Activated CD8-positive, alpha-beta T cell treated with anti-CD3 and anti-CD28 coated beads for 36 hours (primary cell): ENCODE results near the gene SLC39A3. TPM values are rescaled to one million over a fixed set of nuclear protein-coding genes. Genes with fewer than 3 reads are reported as not detected.

Source experiments
- ATAC-seq: fragments of 200-7000 bp; cut with Tn5 transposase; one replicate; pipeline ENCODE4 v1.10.0; 2021; ENCODE audit warnings: mild to moderate bottlenecking, moderate library complexity
- CTCF ChIA-PET: fragments of 350-600 bp; sonication (Branson Sonifier 250); formaldehyde crosslinking; loops from one replicate; lab custom pipeline; 2021; ENCODE audit warnings: antibody characterized with exemption; lab: Charles Lee
- POLR2A ChIA-PET: fragments of 350-600 bp; sonication (Branson Sonifier 250); formaldehyde crosslinking; loops from one replicate; lab custom pipeline; 2021; ENCODE audit warnings: antibody characterized with exemption; lab: Charles Lee
- DNase-seq: peaks from one replicate; pipeline ENCODE4 v3.0.0-alpha.2; 2020
- H3K27ac Mint-ChIP-seq: one replicate; pipeline ENCODE4 v1.8.0; 2021; ENCODE audit warnings: mild to moderate bottlenecking, mixed read lengths
- H3K27me3 Mint-ChIP-seq: one replicate; pipeline ENCODE4 v1.8.0; 2021; ENCODE audit warnings: mixed read lengths
- H3K36me3 Mint-ChIP-seq: one replicate; pipeline ENCODE4 v1.8.0; 2021; ENCODE audit warnings: low read depth, mixed read lengths
- H3K4me1 Mint-ChIP-seq: one replicate; pipeline ENCODE4 v1.8.0; 2021; ENCODE audit warnings: low read depth, mixed read lengths
- H3K4me3 Mint-ChIP-seq: one replicate; pipeline ENCODE4 v1.8.0; 2021; ENCODE audit warnings: mild to moderate bottlenecking, moderate library complexity, mixed read lengths
- H3K9me3 Mint-ChIP-seq: one replicate; pipeline ENCODE4 v1.8.0; 2021; ENCODE audit warnings: mixed read lengths
- CTCF ChIP-seq: fragments of 200-600 bp; IDR thresholded peaks from one replicate; pipeline ENCODE4 v1.8.0; 2022; ENCODE audit warnings: antibody characterized with exemption, mild to moderate bottlenecking
- intact Hi-C: fragments of 100-400 bp; cut with micrococcal nuclease; formaldehyde crosslinking; loops from one replicate; pipeline ENCODE4 v1.10.0; 2022
- total RNA-seq, 2 experiments: library from RNA; stranded (reverse); gene quantifications; one replicate each; pipeline ENCODE4 v1.2.3, GENCODE V29; 2021

Gene SLC39A3
- total RNA-seq, 2 experiments from 2014 or later = 35.5 to 38.1 TPM

- Mint-ChIP-seq H3K27me3 (no peaks in the 10 kb centered on the region), H3K4me3 (no peak overlapping the region), H3K9me3 (no peaks in the 10 kb centered on the region), H3K36me3 (peaks cover 17% of the 10 kb centered on the region), H3K4me1 (peaks cover 13% of the 10 kb centered on the region), H3K27ac (no peak overlapping the region)
- intact Hi-C loops = no loop called here
- ChIA-PET CTCF (no interaction called here), POLR2A (interaction anchor here (1.0 kb wide), 1 partner anchor 16 kb away, joined by 4 read pairs; no protein-coding TSS in a partner anchor)
- DNase-seq (no peak), ATAC-seq (no peak)
- no peak for TF ChIP-seq CTCF
Measured at GRCh38 chr19:2756477-2756876, 16.7 kb upstream of the SLC39A3 start.

- Mint-ChIP-seq H3K36me3 (peaks cover 15% of the 10 kb centered on the region), H3K4me3 (no peak overlapping the region), H3K9me3 (no peaks in the 10 kb centered on the region), H3K27me3 (no peaks in the 10 kb centered on the region), H3K4me1 (peaks cover 13% of the 10 kb centered on the region), H3K27ac (no peak overlapping the region)
- ChIA-PET CTCF (no interaction called here), POLR2A (interaction anchor here (1.0 kb wide), 1 partner anchor 16 kb away, joined by 4 read pairs; no protein-coding TSS in a partner anchor)
- intact Hi-C loops = no loop called here
- ATAC-seq = no peak
- TF ChIP-seq CTCF = no peak
- no peak for DNase-seq
Measured at GRCh38 chr19:2755811-2756210, 16.0 kb upstream of the SLC39A3 start.

GRCh38 chr19:2755448-2755705 is 15.6 kb upstream of the SLC39A3 start:
- intact Hi-C loops = no loop called here
- Mint-ChIP-seq H3K36me3 (peaks cover 14% of the 10 kb centered on the region), H3K4me1 (peaks cover 13% of the 10 kb centered on the region), H3K9me3 (no peaks in the 10 kb centered on the region), H3K4me3 (no peak overlapping the region), H3K27me3 (peaks cover under 1% of the 10 kb centered on the region), H3K27ac (no peak overlapping the region)
- no peak for DNase-seq
- POLR2A ChIA-PET = no interaction called here
- TF ChIP-seq CTCF = no peak
- ATAC-seq = no peak
- CTCF ChIA-PET = interaction anchor here (0.8 kb wide), 1 partner anchor 97 kb away, joined by 3 read pairs; no protein-coding TSS in a partner anchor

- H3K4me1 Mint-ChIP-seq = peaks cover 13% of the 10 kb centered on the region
- DNase-seq (no peak), ATAC-seq (no peak)
- no peak overlapping the region for H3K4me3 Mint-ChIP-seq
- CTCF ChIA-PET = interaction anchor here (0.8 kb wide), 1 partner anchor 97 kb away, joined by 3 read pairs; no protein-coding TSS in a partner anchor
- H3K9me3 Mint-ChIP-seq = no peaks in the 10 kb centered on the region
- no peak overlapping the region for H3K27ac Mint-ChIP-seq
- H3K27me3 Mint-ChIP-seq = peaks cover 2% of the 10 kb centered on the region
- TF ChIP-seq CTCF = no peak
- H3K36me3 Mint-ChIP-seq = peaks cover 11% of the 10 kb centered on the region
- POLR2A ChIA-PET = no interaction called here
- intact Hi-C loops = no loop called here
Measured at GRCh38 chr19:2754659-2755447, 15.0 kb upstream of the SLC39A3 start.

- peaks cover 13% of the 10 kb centered on the region for H3K4me1 Mint-ChIP-seq
- TF ChIP-seq CTCF = no peak
- no peak for DNase-seq
- no peak for ATAC-seq
- CTCF ChIA-PET = interaction anchor here (2.5 kb wide), 1 partner anchor 103 kb away, joined by 13 read pairs; no protein-coding TSS in a partner anchor
- H3K27me3 Mint-ChIP-seq = peaks cover 2% of the 10 kb centered on the region
- H3K9me3 Mint-ChIP-seq = no peaks in the 10 kb centered on the region
- intact Hi-C loops = no loop called here
- POLR2A ChIA-PET = no interaction called here
- no peaks in the 10 kb centered on the region for H3K36me3 Mint-ChIP-seq
- H3K4me3 Mint-ChIP-seq = no peak overlapping the region
- H3K27ac Mint-ChIP-seq = no peak overlapping the region
Measured at GRCh38 chr19:2751438-2751830, 11.6 kb upstream of the SLC39A3 start.
